Measurements from ENCODE around the gene FOSL2. TPM values are rescaled to one million over a fixed set of nuclear protein-coding genes. Genes with fewer than 3 reads are reported as not detected.

FOSL2 gene
- total RNA-seq, 2 donors from 2014 or later, result 27.5 to 33.9 TPM

GRCh38 chr2:28405537-28405936 is 12.9 kb downstream of the FOSL2 start:
- Histone ChIP-seq H3K27me3 (no peaks in the 10 kb centered on the region), H3K4me1 (peaks cover 26% of the 10 kb centered on the region), H3K4me3 (no peak overlapping the region), H3K36me3 (replicated peaks in 1 of 2; ENCODE audit: insufficient read depth in 1 of 2, low read depth in 2 of 2) (peaks cover 28 to 39% of the 10 kb centered on the region in 2 donors), H3K27ac (no peak overlapping the region), H3K9me3 (no peaks in the 10 kb centered on the region)
- ATAC-seq, result no peak
- intact Hi-C loops (cut with DNase I), result loop anchor here (10.0 kb wide), 1 partner anchor 691 kb away; no protein-coding TSS in a partner anchor
- WGBS, 2 donors, result 96 to 100% methylated on average over 2 to 3 of the region's 3 CpGs
- DNase-seq, result no peak
- TF ChIP-seq POLR2A (IDR thresholded peaks at IDR 0.05), result no peak
- no peak for TF ChIP-seq CTCF (IDR thresholded peaks at IDR 0.05)

- WGBS, 2 donors, result 82 to 90% methylated on average over 12 to 16 of the region's 16 CpGs
- Histone ChIP-seq H3K27me3 (no peaks in the 10 kb centered on the region), H3K9me3 (no peaks in the 10 kb centered on the region), H3K27ac (peak overlapping the region in 1 of 4 donors; percentile 41), H3K4me1 (peaks cover 18% of the 10 kb centered on the region), H3K36me3 (replicated peaks in 1 of 2; ENCODE audit: insufficient read depth in 1 of 2, low read depth in 2 of 2) (peaks cover 31 to 46% of the 10 kb centered on the region in 2 donors), H3K4me3 (no peak overlapping the region)
- TF ChIP-seq POLR2A (IDR thresholded peaks at IDR 0.05) (no peak), CTCF (IDR thresholded peaks at IDR 0.05) (no peak)
- ATAC-seq (no peak), DNase-seq (peak in 2 of 4 donors; percentile 18 to 66)
- intact Hi-C loops (cut with DNase I), result loop anchor here (10.0 kb wide), 1 partner anchor 692 kb away; no protein-coding TSS in a partner anchor
These were observed 13.8 kb downstream of the FOSL2 start for GRCh38 chr2:28406276-28407096.

- Histone ChIP-seq H3K27ac (peak overlapping the region in 1 of 4 donors; percentile 41), H3K4me3 (no peak overlapping the region), H3K36me3 (replicated peaks in 1 of 2; ENCODE audit: insufficient read depth in 1 of 2, low read depth in 2 of 2) (peaks cover 32 to 53% of the 10 kb centered on the region in 2 donors), H3K9me3 (no peaks in the 10 kb centered on the region), H3K27me3 (no peaks in the 10 kb centered on the region), H3K4me1 (peaks cover 10% of the 10 kb centered on the region)
- intact Hi-C loops (cut with DNase I), result loop anchor here (10.0 kb wide), 1 partner anchor 693 kb away; no protein-coding TSS in a partner anchor
- TF ChIP-seq POLR2A (IDR thresholded peaks at IDR 0.05) (no peak), CTCF (IDR thresholded peaks at IDR 0.05) (no peak)
- DNase-seq (no peak), ATAC-seq (no peak)
- WGBS, 2 donors, result 79 to 94% methylated on average over 2 to 8 of the region's 8 CpGs
These were observed 14.7 kb downstream of the FOSL2 start for GRCh38 chr2:28407131-28407975.

GRCh38 chr2:28407976-28408690 is 15.5 kb downstream of the FOSL2 start:
- intact Hi-C loops (cut with DNase I), result loop anchor here (10.0 kb wide), 1 partner anchor 693 kb away; no protein-coding TSS in a partner anchor
- TF ChIP-seq POLR2A (IDR thresholded peaks at IDR 0.05) (no peak), CTCF (IDR thresholded peaks at IDR 0.05) (no peak)
- H3K36me3 ChIP-seq (replicated peaks in 1 of 2; ENCODE audit: insufficient read depth in 1 of 2, low read depth in 2 of 2), result peaks cover 35 to 61% of the 10 kb centered on the region in 2 donors
- no peak overlapping the region for H3K27ac ChIP-seq
- H3K4me3 ChIP-seq, result no peak overlapping the region
- H3K9me3 ChIP-seq, result no peaks in the 10 kb centered on the region
- ATAC-seq, result no peak
- WGBS, 2 donors, result 82 to 86% methylated on average over 5 of the region's 5 CpGs
- peaks cover 2% of the 10 kb centered on the region for H3K4me1 ChIP-seq
- no peak for DNase-seq
- H3K27me3 ChIP-seq, result no peaks in the 10 kb centered on the region
